ENCODE measurements around the gene SMARCA5.

- TF ChIP-seq POLR2A (IDR thresholded peaks at IDR 0.05; ENCODE audit: low read depth, low read length), result peak; percentile 35
- no peak for TF ChIP-seq JUN (IDR thresholded peaks at IDR 0.05; ENCODE audit: borderline replicate concordance, insufficient read depth, insufficient read length, low read depth)
- no peak for TF ChIP-seq CTCF (IDR thresholded peaks at IDR 0.05; ENCODE audit: extremely low read depth in 1 of 2, insufficient read depth in 1 of 2, low read depth in 1 of 2, low read length in 2 of 2)
- no peak for TF ChIP-seq MYC (IDR thresholded peaks at IDR 0.05; ENCODE audit: low read depth, low read length)
- no peak for TF ChIP-seq POLR2AphosphoS5 (IDR thresholded peaks at IDR 0.05; ENCODE audit: insufficient read depth, low read depth, low read length)
- no peak for TF ChIP-seq EZH2 (IDR thresholded peaks at IDR 0.05; ENCODE audit: borderline replicate concordance, low read depth, low read length, severe bottlenecking)
- TF ChIP-seq MAX (IDR thresholded peaks at IDR 0.05; ENCODE audit: insufficient read depth, insufficient read length), result no peak
- no peak for TF ChIP-seq GATA2 (IDR thresholded peaks at IDR 0.05; ENCODE audit: insufficient read depth, insufficient read length, low read depth, low read length)
- no peak for TF ChIP-seq FOS (IDR thresholded peaks at IDR 0.05; ENCODE audit: borderline replicate concordance, insufficient read depth, low read length)
Observed at GRCh38 chr4:143514497-143514896, 995 bp downstream of the SMARCA5 start.

All from endothelial cell of umbilical vein (primary cell).